ENCODE results near the gene NOP56.
A peak's percentile ranks its signal among the peaks of the same experiment; 100 is the strongest.

The NOP56 gene

GRCh38 chr20:2654384-2654822 is 2.0 kb downstream of the NOP56 start:
- peaks cover 65% of the 10 kb centered on the region for H3K36me3 ChIP-seq (ENCODE audit: insufficient read depth, low read length)
- TF ChIP-seq EZH2 (IDR thresholded peaks at IDR 0.05) (no peak), FOXP2 (optimal IDR thresholded peaks at IDR 0.05; ENCODE audit: control extremely low read depth, extremely low read length, insufficient read depth) (no peak), POLR2AphosphoS5 (IDR thresholded peaks at IDR 0.05; ENCODE audit: borderline replicate concordance, low read depth, low read length) (no peak)
- H3K9ac ChIP-seq (ENCODE audit: insufficient read length) = peak overlapping the region; percentile 96
- H3K4me3 ChIP-seq = peak overlapping the region; percentile 91
- no peaks in the 10 kb centered on the region for H3K9me3 ChIP-seq (ENCODE audit: low read depth, low read length)
- peak overlapping the region; percentile 85 for H3K27ac ChIP-seq
- no peak for DNase-seq (ENCODE audit: low read depth, low spot score)

- Histone ChIP-seq H3K9me3 (ENCODE audit: low read depth, low read length) (no peaks in the 10 kb centered on the region), H3K27ac (peak overlapping the region; percentile 85), H3K9ac (ENCODE audit: insufficient read length) (peak overlapping the region; percentile 96), H3K36me3 (ENCODE audit: insufficient read depth, low read length) (peaks cover 65% of the 10 kb centered on the region), H3K4me3 (peak overlapping the region; percentile 91)
- no peak for TF ChIP-seq FOXP2 (optimal IDR thresholded peaks at IDR 0.05; ENCODE audit: control extremely low read depth, extremely low read length, insufficient read depth)
- no peak for TF ChIP-seq EZH2 (IDR thresholded peaks at IDR 0.05)
- TF ChIP-seq POLR2AphosphoS5 (IDR thresholded peaks at IDR 0.05; ENCODE audit: borderline replicate concordance, low read depth, low read length) = no peak
- no peak for DNase-seq (ENCODE audit: low read depth, low spot score)
Measured at GRCh38 chr20:2654831-2655230, 2.4 kb downstream of the NOP56 start.

- Histone ChIP-seq H3K9ac (ENCODE audit: insufficient read length) (peak overlapping the region; percentile 96), H3K27ac (peak overlapping the region; percentile 85), H3K9me3 (ENCODE audit: low read depth, low read length) (no peaks in the 10 kb centered on the region), H3K36me3 (ENCODE audit: insufficient read depth, low read length) (peaks cover 71% of the 10 kb centered on the region), H3K4me3 (peak overlapping the region; percentile 91; the same call in 1 of the 2 replicates)
- DNase-seq (ENCODE audit: low read depth, low spot score) = no peak
- no peak for TF ChIP-seq POLR2AphosphoS5 (IDR thresholded peaks at IDR 0.05; ENCODE audit: borderline replicate concordance, low read depth, low read length)
- TF ChIP-seq FOXP2 (optimal IDR thresholded peaks at IDR 0.05; ENCODE audit: control extremely low read depth, extremely low read length, insufficient read depth) = no peak
- no peak for TF ChIP-seq EZH2 (IDR thresholded peaks at IDR 0.05)
Measured at GRCh38 chr20:2655331-2656116, 3.1 kb downstream of the NOP56 start.

GRCh38 chr20:2656471-2657117 is 4.2 kb downstream of the NOP56 start:
- TF ChIP-seq POLR2AphosphoS5 (IDR thresholded peaks at IDR 0.05; ENCODE audit: borderline replicate concordance, low read depth, low read length) (peak; percentile 31; the same call in 1 of the 2 replicates), FOXP2 (optimal IDR thresholded peaks at IDR 0.05; ENCODE audit: control extremely low read depth, extremely low read length, insufficient read depth) (no peak), EZH2 (IDR thresholded peaks at IDR 0.05) (no peak)
- H3K27ac ChIP-seq = peak overlapping the region; percentile 51; the same call in 1 of the 2 replicates
- H3K9me3 ChIP-seq (ENCODE audit: low read depth, low read length) = no peaks in the 10 kb centered on the region
- H3K4me3 ChIP-seq = no peak overlapping the region
- no peak overlapping the region for H3K9ac ChIP-seq (ENCODE audit: insufficient read length)
- peaks cover 75% of the 10 kb centered on the region for H3K36me3 ChIP-seq (ENCODE audit: insufficient read depth, low read length)
- no peak for DNase-seq (ENCODE audit: low read depth, low spot score)

- DNase-seq (ENCODE audit: low read depth, low spot score) = no peak
- peaks cover 79% of the 10 kb centered on the region for H3K36me3 ChIP-seq (ENCODE audit: insufficient read depth, low read length)
- no peak for TF ChIP-seq FOXP2 (optimal IDR thresholded peaks at IDR 0.05; ENCODE audit: control extremely low read depth, extremely low read length, insufficient read depth)
- H3K27ac ChIP-seq = peak overlapping the region; percentile 51
- H3K4me3 ChIP-seq = no peak overlapping the region
- no peak overlapping the region for H3K9ac ChIP-seq (ENCODE audit: insufficient read length)
- H3K9me3 ChIP-seq (ENCODE audit: low read depth, low read length) = no peaks in the 10 kb centered on the region
Measured at GRCh38 chr20:2657241-2657640, 4.8 kb downstream of the NOP56 start.

GRCh38 chr20:2657674-2658073 is 5.2 kb downstream of the NOP56 start:
- TF ChIP-seq FOXP2 (optimal IDR thresholded peaks at IDR 0.05; ENCODE audit: control extremely low read depth, extremely low read length, insufficient read depth) (no peak), POLR2AphosphoS5 (IDR thresholded peaks at IDR 0.05; ENCODE audit: borderline replicate concordance, low read depth, low read length) (no peak), EZH2 (IDR thresholded peaks at IDR 0.05) (no peak)
- Histone ChIP-seq H3K4me3 (no peak overlapping the region), H3K9ac (ENCODE audit: insufficient read length) (no peak overlapping the region), H3K36me3 (ENCODE audit: insufficient read depth, low read length) (peaks cover 81% of the 10 kb centered on the region), H3K27ac (peak overlapping the region; percentile 51), H3K9me3 (ENCODE audit: low read depth, low read length) (no peaks in the 10 kb centered on the region)
- no peak for DNase-seq (ENCODE audit: low read depth, low spot score)

- Histone ChIP-seq H3K4me3 (no peak overlapping the region), H3K36me3 (ENCODE audit: insufficient read depth, low read length) (peaks cover 72% of the 10 kb centered on the region), H3K27ac (peak overlapping the region; percentile 42), H3K9me3 (ENCODE audit: low read depth, low read length) (no peaks in the 10 kb centered on the region), H3K9ac (ENCODE audit: insufficient read length) (no peak overlapping the region)
- no peak for DNase-seq (ENCODE audit: low read depth, low spot score)
- TF ChIP-seq POLR2AphosphoS5 (IDR thresholded peaks at IDR 0.05; ENCODE audit: borderline replicate concordance, low read depth, low read length) (peak; percentile 75), FOXP2 (optimal IDR thresholded peaks at IDR 0.05; ENCODE audit: control extremely low read depth, extremely low read length, insufficient read depth) (no peak), EZH2 (IDR thresholded peaks at IDR 0.05) (no peak)
Measured at GRCh38 chr20:2658414-2659354, 6.3 kb downstream of the NOP56 start.

GRCh38 chr20:2659547-2659946 is 7.1 kb downstream of the NOP56 start:
- H3K27ac ChIP-seq = no peak overlapping the region
- H3K9me3 ChIP-seq (ENCODE audit: low read depth, low read length) = no peaks in the 10 kb centered on the region
- H3K4me3 ChIP-seq = no peak overlapping the region
- H3K36me3 ChIP-seq (ENCODE audit: insufficient read depth, low read length) = peaks cover 64% of the 10 kb centered on the region
- TF ChIP-seq EZH2 (IDR thresholded peaks at IDR 0.05) = no peak
- TF ChIP-seq FOXP2 (optimal IDR thresholded peaks at IDR 0.05; ENCODE audit: control extremely low read depth, extremely low read length, insufficient read depth) = no peak
- TF ChIP-seq POLR2AphosphoS5 (IDR thresholded peaks at IDR 0.05; ENCODE audit: borderline replicate concordance, low read depth, low read length) = no peak
- no peak for DNase-seq (ENCODE audit: low read depth, low spot score)
- no peak overlapping the region for H3K9ac ChIP-seq (ENCODE audit: insufficient read length)

Data from SK-N-MC (cell line).